H1 (cell line): Measurements from ENCODE around the gene FSCB. TPM values are rescaled to one million over a fixed set of nuclear protein-coding genes. Genes with fewer than 3 reads are reported as not detected.

ENCODE experiments used
- CTCF ChIA-PET: fragments of 300-600 bp; sonication (Branson Sonifier 250); formaldehyde crosslinking; loops from one replicate; lab custom pipeline; 2021; ENCODE audit not compliant: partially characterized antibody; lab: Charles Lee
- POLR2A ChIA-PET: fragments of 300-600 bp; sonication (Branson Sonifier 250); formaldehyde crosslinking; loops from one replicate; lab custom pipeline; 2021; ENCODE audit warnings: inconsistent platforms; ENCODE audit not compliant: partially characterized antibody; lab: Charles Lee
- DNase-seq, 2 experiments: peaks; one replicate each; pipeline versions ENCODE4 v3.0.0 to v3.0.0-alpha.2; 2010 to 2022; ENCODE audit warnings: low spot score in 2 of 2, low read depth in 1 of 2, mixed read lengths in 1 of 2
- FAIRE-seq: peaks from 2 replicates; lab custom pipeline; 2011; peaks lifted over from hg19 to GRCh38; lab: Jason Lieb, UNC
- H2AFZ ChIP-seq: 2 replicates; pipeline ENCODE4 v1.8.1; 2012; ENCODE audit warnings: low read length, inconsistent platforms
- H2AK5ac ChIP-seq: 2 replicates; pipeline ENCODE4 v1.6.1; 2013; ENCODE audit warnings: low read depth, low read length
- H2BK120ac ChIP-seq: replicated peaks from 2 replicates; pipeline ENCODE3; 2013; ENCODE audit warnings: low read depth, low read length, inconsistent platforms
- H2BK12ac ChIP-seq: 2 replicates; pipeline ENCODE4 v1.6.1; 2013; ENCODE audit warnings: low read depth, low read length
- H2BK15ac ChIP-seq: 2 replicates; pipeline ENCODE4 v1.6.1; 2013; ENCODE audit warnings: low read length
- H2BK20ac ChIP-seq: 2 replicates; pipeline ENCODE4 v1.6.1; 2013; ENCODE audit warnings: low read length
- H2BK5ac ChIP-seq: 2 replicates; pipeline ENCODE4 v1.6.1; 2013; ENCODE audit warnings: low read depth, low read length
- H3K14ac ChIP-seq: 2 replicates; pipeline ENCODE4 v1.6.1; 2013; ENCODE audit warnings: inconsistent platforms; ENCODE audit not compliant: insufficient read length
- H3K18ac ChIP-seq: 2 replicates; pipeline ENCODE4 v1.6.1; 2013; ENCODE audit warnings: low read length; ENCODE audit errors: extremely low read depth
- H3K23ac ChIP-seq: 2 replicates; pipeline ENCODE4 v1.6.1; 2013; ENCODE audit warnings: inconsistent platforms; ENCODE audit not compliant: insufficient read length
- H3K23me2 ChIP-seq: 2 replicates; pipeline ENCODE4 v1.6.1; 2013; ENCODE audit warnings: low read depth, low read length
- H3K27ac ChIP-seq: 2 replicates; pipeline ENCODE4 v1.6.1; 2011; ENCODE audit warnings: low read depth, low read length, inconsistent platforms
- H3K27me3 ChIP-seq, 4 experiments: replicated peaks in 1 of 4; 1 replicate in 1 of 4; 2 replicates in 3 of 4; pipeline versions ENCODE4 v1.6.1 to v1.8.1; 2011 to 2013; ENCODE audit warnings: low read length in 3 of 4, mild to moderate bottlenecking in 3 of 4, inconsistent platforms in 2 of 4, mixed read lengths in 2 of 4, moderate library complexity in 1 of 4; ENCODE audit not compliant: control insufficient read depth in 3 of 4, insufficient read depth in 3 of 4; ENCODE audit errors: extremely low read depth in 1 of 4
- H3K36me3 ChIP-seq, 4 experiments: 2 replicates each; pipeline versions ENCODE4 v1.6.1 to v1.8.1; 2011 to 2013; ENCODE audit warnings: mild to moderate bottlenecking in 4 of 4, low read length in 3 of 4, moderate library complexity in 2 of 4, control low read depth in 1 of 4, inconsistent platforms in 1 of 4; ENCODE audit not compliant: insufficient read depth in 4 of 4, control insufficient read depth in 2 of 4
- H3K4ac ChIP-seq: replicated peaks from 2 replicates; pipeline ENCODE3; 2013; ENCODE audit warnings: low read length, low read depth, mixed read lengths, inconsistent platforms; ENCODE audit not compliant: insufficient read length
- H3K4me1 ChIP-seq, 4 experiments: replicated peaks in 1 of 4; 1 replicate in 1 of 4; 2 replicates in 3 of 4; pipeline versions ENCODE4 v1.6.1 to v1.8.1; 2011 to 2013; ENCODE audit warnings: low read length in 3 of 4, inconsistent platforms in 2 of 4, mixed read lengths in 1 of 4; ENCODE audit not compliant: insufficient read depth in 4 of 4, control insufficient read depth in 3 of 4
- H3K4me2 ChIP-seq, 2 experiments: 2 replicates each; pipeline versions ENCODE4 v1.6.1 to v1.8.1; 2011 to 2013; ENCODE audit warnings: low read depth in 2 of 2, low read length in 2 of 2, control low read depth in 1 of 2, inconsistent platforms in 1 of 2, mild to moderate bottlenecking in 1 of 2; ENCODE audit not compliant: insufficient read depth in 1 of 2
- H3K4me3 ChIP-seq, 4 experiments: fragments of 200-600, 300-600 bp in 1 of 4; sonication (generic), shearing (Covaris generic), sonication (Bioruptor Twin) in 1 of 4; 2 replicates each; pipeline versions ENCODE4 v1.5.1 to v1.8.1; 2011 to 2016; ENCODE audit warnings: low read length in 4 of 4, low read depth in 3 of 4, control low read depth in 2 of 4, inconsistent platforms in 2 of 4, mild to moderate bottlenecking in 2 of 4, mixed read lengths in 1 of 4, moderate library complexity in 1 of 4; ENCODE audit not compliant: insufficient read depth in 2 of 4; ENCODE audit errors: extremely low read depth in 1 of 4
- H3K56ac ChIP-seq: replicated peaks from 2 replicates; pipeline ENCODE3; 2013; ENCODE audit warnings: low read depth, mild to moderate bottlenecking, mixed read lengths, low read length, inconsistent platforms; ENCODE audit not compliant: insufficient read length
- H3K79me1 ChIP-seq: 2 replicates; pipeline ENCODE4 v1.6.1; 2013; ENCODE audit warnings: low read depth, low read length, control low read depth
- H3K79me2 ChIP-seq, 2 experiments: 2 replicates each; pipeline versions ENCODE4 v1.6.1 to v1.8.1; 2012 to 2013; ENCODE audit warnings: low read length in 2 of 2, mild to moderate bottlenecking in 2 of 2, inconsistent platforms in 1 of 2; ENCODE audit not compliant: insufficient read depth in 2 of 2, control insufficient read depth in 1 of 2
- H3K9ac ChIP-seq, 4 experiments: replicated peaks in 1 of 4; 1 replicate in 1 of 4; 2 replicates in 3 of 4; pipeline versions ENCODE4 v1.6.1 to v1.8.1; 2011 to 2013; ENCODE audit warnings: low read depth in 3 of 4, low read length in 3 of 4, control low read depth in 2 of 4, mild to moderate bottlenecking in 2 of 4, moderate library complexity in 2 of 4, inconsistent platforms in 1 of 4; ENCODE audit errors: extremely low read depth in 1 of 4
- H3K9me3 ChIP-seq, 2 experiments: 2 replicates each; pipeline versions ENCODE4 v1.6.1 to v1.8.1; 2012 to 2013; ENCODE audit warnings: mild to moderate bottlenecking in 2 of 2, moderate library complexity in 2 of 2, control low read depth in 1 of 2, inconsistent platforms in 1 of 2, low read depth in 1 of 2, low read length in 1 of 2, mixed read lengths in 1 of 2; ENCODE audit not compliant: insufficient read depth in 2 of 2
- H4K20me1 ChIP-seq, 2 experiments: replicated peaks in 1 of 2; 2 replicates each; pipeline versions ENCODE3 to v1.8.1; 2011 to 2013; ENCODE audit warnings: inconsistent platforms in 2 of 2, low read length in 2 of 2, mild to moderate bottlenecking in 1 of 2; ENCODE audit not compliant: insufficient read depth in 2 of 2, control insufficient read depth in 1 of 2
- H4K5ac ChIP-seq: 2 replicates; pipeline ENCODE4 v1.6.1; 2013; ENCODE audit warnings: low read length, low read depth, mixed read lengths, inconsistent platforms; ENCODE audit not compliant: insufficient read length
- H4K8ac ChIP-seq: 2 replicates; pipeline ENCODE4 v1.8.0; 2013; ENCODE audit warnings: mild to moderate bottlenecking, moderate library complexity, low read length, inconsistent platforms; ENCODE audit not compliant: insufficient read depth; ENCODE audit errors: extremely low read depth
- H4K91ac ChIP-seq: replicated peaks from 2 replicates; pipeline ENCODE3; 2013; ENCODE audit warnings: low read length, mixed read lengths, inconsistent platforms; ENCODE audit not compliant: insufficient read length
- CEBPB ChIP-seq: IDR thresholded peaks from 2 replicates; pipeline ENCODE4 v1.6.1; 2012; ENCODE audit warnings: low read depth, low read length
- NRF1 ChIP-seq: IDR thresholded peaks from 2 replicates; pipeline ENCODE4 v1.6.1; 2011; ENCODE audit warnings: mild to moderate bottlenecking, low read depth, low read length, improper control_type of control experiment
- RNF2 ChIP-seq: fragments of 200-900, 300-1000 bp; sonication (generic); IDR thresholded peaks from 2 replicates; pipeline ENCODE4 v1.7.1; 2016; ENCODE audit warnings: borderline replicate concordance, low read depth, mild to moderate bottlenecking, antibody characterized with exemption, low read length; ENCODE audit not compliant: poor library complexity, severe bottlenecking; ENCODE audit errors: missing control alignments
- SIN3A ChIP-seq, 2 experiments: IDR thresholded peaks in 1 of 2; conservative IDR thresholded peaks in 1 of 2; 2 replicates each; pipeline ENCODE4 v1.6.1; 2011 to 2012; ENCODE audit warnings: low read length in 2 of 2, improper control_type of control experiment in 1 of 2, low read depth in 1 of 2, mild to moderate bottlenecking in 1 of 2
- SP2 ChIP-seq: IDR thresholded peaks from 2 replicates; pipeline ENCODE4 v1.6.1; 2012; ENCODE audit warnings: mild to moderate bottlenecking, low read length, inconsistent platforms
- SP4 ChIP-seq: IDR thresholded peaks from 2 replicates; pipeline ENCODE4 v1.6.1; 2012; ENCODE audit warnings: low read length, inconsistent platforms
- SRF ChIP-seq: IDR thresholded peaks from 2 replicates; pipeline ENCODE4 v1.6.1; 2011; ENCODE audit warnings: mild to moderate bottlenecking, low read depth, low read length, moderate library complexity
- SUZ12 ChIP-seq: fragments of 200-600 bp; sonication (generic); IDR thresholded peaks from 2 replicates; pipeline ENCODE4 v1.6.1; 2012; ENCODE audit warnings: mild to moderate bottlenecking, inconsistent platforms, low read length, moderate library complexity, mixed read lengths
- TEAD4 ChIP-seq: IDR thresholded peaks from 2 replicates; pipeline ENCODE4 v1.6.1; 2012; ENCODE audit warnings: low read depth, low read length, inconsistent platforms, mixed read lengths
- YY1 ChIP-seq: IDR thresholded peaks from 2 replicates; pipeline ENCODE4 v1.6.1; 2011; ENCODE audit warnings: low read depth, mild to moderate bottlenecking, low read length
- polyA plus RNA-seq, 7 experiments: library from polyadenylated mRNA; depleted of rRNA in 3 of 7; stranded (reverse) in 5 of 7; unstranded in 2 of 7; fragments of >200 nt in 5 of 7; fragments of 200-250 nt in 2 of 7; gene quantifications; 1 replicate in 5 of 7; 2 replicates in 1 of 7; 4 replicates in 1 of 7; pipeline versions ENCODE4 v1.2.1 to v1.2.3, GENCODE V29; 2011 to 2013; ENCODE audit warnings: missing spikeins in 2 of 7, mixed read lengths in 2 of 7
- total RNA-seq: library from RNA; stranded (reverse); fragmentation: NEBNext Ultra II Directional; extraction: Animal tissue kit (Norgen Biotek cat#: 25700); gene quantifications from 2 replicates; pipeline ENCODE4 v1.2.1, GENCODE V29; 2021
- TF ChIP-seq, protein P1 (sequence below): IDR thresholded peaks from 2 replicates; pipeline ENCODE4 v1.6.1; 2012; ENCODE audit warnings: low read length, inconsistent platforms
- TF ChIP-seq, protein P2 (sequence below): IDR thresholded peaks from 2 replicates; pipeline ENCODE4 v1.6.1; 2011; ENCODE audit warnings: low read depth, mild to moderate bottlenecking, low read length; ENCODE audit not compliant: insufficient read depth

The FSCB gene
- total and polyA plus RNA-seq, 2 of the 8 experiments (the other 6 are each of a cell fraction or from before 2014, with no cell fraction given) = not detected

DNA sequence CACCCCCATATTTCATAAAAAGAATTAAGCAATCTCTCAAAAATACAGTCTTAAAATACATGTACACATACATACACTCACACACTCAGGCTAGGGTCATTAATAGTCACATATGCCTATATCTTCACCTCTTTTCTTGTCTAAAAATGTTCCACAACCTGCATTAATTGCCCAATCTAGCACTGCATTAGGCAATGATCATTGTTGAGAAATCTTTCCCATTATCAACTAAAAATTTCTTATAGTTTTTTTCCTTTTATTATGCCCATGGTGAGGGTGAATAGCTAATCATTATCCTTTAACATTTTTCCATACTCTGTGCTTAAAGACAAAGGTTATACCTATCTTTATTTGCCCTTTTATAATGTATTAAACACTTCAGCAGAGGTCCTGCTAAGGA lies 38.3 kb downstream of the FSCB start:
- Histone ChIP-seq H3K23me2 (no peaks in the 10 kb centered on the region), H4K91ac (no peak overlapping the region), H3K79me1 (no peaks in the 10 kb centered on the region), H3K18ac (no peak overlapping the region), H2BK15ac (no peak overlapping the region), H3K4ac (no peak overlapping the region), H3K27me3 (no peaks in the 10 kb centered on the region), H3K14ac (no peak overlapping the region), H3K4me3 (no peak overlapping the region), H3K9me3 (no peaks in the 10 kb centered on the region), H3K4me2 (no peak overlapping the region), H3K56ac (no peak overlapping the region), H4K5ac (no peak overlapping the region), H2BK12ac (no peak overlapping the region), H3K9ac (no peak overlapping the region), H4K20me1 (no peaks in the 10 kb centered on the region), H3K79me2 (no peaks in the 10 kb centered on the region), H4K8ac (no peak overlapping the region), H2BK120ac (no peak overlapping the region), H3K4me1 (no peaks in the 10 kb centered on the region), H2BK5ac (no peak overlapping the region), H3K36me3 (no peaks in the 10 kb centered on the region), H2AFZ (no peak overlapping the region), H3K23ac (no peak overlapping the region), H3K27ac (no peak overlapping the region), H2AK5ac (no peak overlapping the region), H2BK20ac (no peak overlapping the region)
- CTCF ChIA-PET = no interaction called here
- DNase-seq (no peak), FAIRE-seq (no peak)
- POLR2A ChIA-PET = no interaction called here
- TF ChIP-seq TEAD4 = no peak
- TF ChIP-seq SIN3A (conservative IDR thresholded peaks at IDR 0.05 in 1 of 2, IDR thresholded peaks at IDR 0.05 in 1 of 2; ENCODE audit: low read depth in 1 of 2, low read length in 2 of 2) = no peak
- no peak for TF ChIP-seq SUZ12
- TF ChIP-seq, protein P1, sequence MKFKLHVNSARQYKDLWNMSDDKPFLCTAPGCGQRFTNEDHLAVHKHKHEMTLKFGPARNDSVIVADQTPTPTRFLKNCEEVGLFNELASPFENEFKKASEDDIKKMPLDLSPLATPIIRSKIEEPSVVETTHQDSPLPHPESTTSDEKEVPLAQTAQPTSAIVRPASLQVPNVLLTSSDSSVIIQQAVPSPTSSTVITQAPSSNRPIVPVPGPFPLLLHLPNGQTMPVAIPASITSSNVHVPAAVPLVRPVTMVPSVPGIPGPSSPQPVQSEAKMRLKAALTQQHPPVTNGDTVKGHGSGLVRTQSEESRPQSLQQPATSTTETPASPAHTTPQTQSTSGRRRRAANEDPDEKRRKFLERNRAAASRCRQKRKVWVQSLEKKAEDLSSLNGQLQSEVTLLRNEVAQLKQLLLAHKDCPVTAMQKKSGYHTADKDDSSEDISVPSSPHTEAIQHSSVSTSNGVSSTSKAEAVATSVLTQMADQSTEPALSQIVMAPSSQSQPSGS = no peak
- TF ChIP-seq RNF2 = no peak
- TF ChIP-seq, protein P2, sequence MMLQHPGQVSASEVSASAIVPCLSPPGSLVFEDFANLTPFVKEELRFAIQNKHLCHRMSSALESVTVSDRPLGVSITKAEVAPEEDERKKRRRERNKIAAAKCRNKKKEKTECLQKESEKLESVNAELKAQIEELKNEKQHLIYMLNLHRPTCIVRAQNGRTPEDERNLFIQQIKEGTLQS = no peak
- no peak for TF ChIP-seq YY1
- TF ChIP-seq SRF = no peak
- TF ChIP-seq NRF1 = no peak
- TF ChIP-seq SP2 = no peak
- no peak for TF ChIP-seq CEBPB
- TF ChIP-seq SP4 = no peak
